Measurements from ENCODE around the gene HNRNPF. TPM values are rescaled to one million over a fixed set of nuclear protein-coding genes. Genes with fewer than 3 reads are reported as not detected.
"Not testable (repeated sequence)": the region's sequence is repeated elsewhere in the genome, so short reads cannot be mapped to it uniquely, and the experiment has no call there.

The HNRNPF gene
- polyA plus RNA-seq, 1 donor (not counting 4 experiments of a cell fraction or from before 2014, with no cell fraction given): 238 TPM

GRCh38 chr10:43394868-43395267 is 14.1 kb downstream of the HNRNPF start:
- FAIRE-seq (no peak), DNase-seq (ENCODE audit: low read depth, low spot score) (no peak)
- Histone ChIP-seq H3K9me1 (ENCODE audit: control insufficient read depth, extremely low read depth, insufficient read depth, low read length) (no peaks in the 10 kb centered on the region), H3K79me2 (ENCODE audit: control insufficient read depth, insufficient read depth, low read length) (peaks cover 94% of the 10 kb centered on the region), H3K27ac (ENCODE audit: control insufficient read depth, insufficient read depth, low read length) (no peak overlapping the region), H4K20me1 (ENCODE audit: control insufficient read depth, extremely low read depth, insufficient read depth, low read length) (peaks cover 32% of the 10 kb centered on the region), H2AFZ (ENCODE audit: control insufficient read depth, low read length) (no peak overlapping the region), H3K4me3 (ENCODE audit: control insufficient read depth in 2 of 3, extremely low read depth in 1 of 3, insufficient read depth in 2 of 3, low read depth in 1 of 3, low read length in 3 of 3) (no peak overlapping the region), H3K9ac (ENCODE audit: control insufficient read depth, extremely low read depth, insufficient read depth, low read length) (peak overlapping the region; percentile 84), H3K27me3 (ENCODE audit: control insufficient read depth, extremely low read depth, insufficient read depth, low read length) (no peaks in the 10 kb centered on the region), H3K9me3 (ENCODE audit: control insufficient read depth, low read depth, low read length) (no peaks in the 10 kb centered on the region), H3K4me2 (ENCODE audit: control insufficient read depth, extremely low read depth, insufficient read depth, low read depth, low read length) (peak overlapping the region; percentile 91), H3K36me3 (ENCODE audit: control insufficient read depth in 2 of 2, extremely low read depth in 1 of 2, insufficient read depth in 2 of 2, low read length in 2 of 2) (peaks cover 24 to 42% of the 10 kb centered on the region in 2 experiments), H3K4me1 (ENCODE audit: control insufficient read depth, extremely low read depth, insufficient read depth, low read length) (peaks cover 28% of the 10 kb centered on the region)
- TF ChIP-seq, protein P1, sequence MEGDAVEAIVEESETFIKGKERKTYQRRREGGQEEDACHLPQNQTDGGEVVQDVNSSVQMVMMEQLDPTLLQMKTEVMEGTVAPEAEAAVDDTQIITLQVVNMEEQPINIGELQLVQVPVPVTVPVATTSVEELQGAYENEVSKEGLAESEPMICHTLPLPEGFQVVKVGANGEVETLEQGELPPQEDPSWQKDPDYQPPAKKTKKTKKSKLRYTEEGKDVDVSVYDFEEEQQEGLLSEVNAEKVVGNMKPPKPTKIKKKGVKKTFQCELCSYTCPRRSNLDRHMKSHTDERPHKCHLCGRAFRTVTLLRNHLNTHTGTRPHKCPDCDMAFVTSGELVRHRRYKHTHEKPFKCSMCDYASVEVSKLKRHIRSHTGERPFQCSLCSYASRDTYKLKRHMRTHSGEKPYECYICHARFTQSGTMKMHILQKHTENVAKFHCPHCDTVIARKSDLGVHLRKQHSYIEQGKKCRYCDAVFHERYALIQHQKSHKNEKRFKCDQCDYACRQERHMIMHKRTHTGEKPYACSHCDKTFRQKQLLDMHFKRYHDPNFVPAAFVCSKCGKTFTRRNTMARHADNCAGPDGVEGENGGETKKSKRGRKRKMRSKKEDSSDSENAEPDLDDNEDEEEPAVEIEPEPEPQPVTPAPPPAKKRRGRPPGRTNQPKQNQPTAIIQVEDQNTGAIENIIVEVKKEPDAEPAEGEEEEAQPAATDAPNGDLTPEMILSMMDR (optimal IDR thresholded peaks at IDR 0.05 in 1 of 3, IDR thresholded peaks at IDR 0.05 in 1 of 3, conservative IDR thresholded peaks at IDR 0.05 in 1 of 3; ENCODE audit: extremely low read depth in 1 of 3, insufficient read depth in 2 of 3, low read length in 3 of 3): no peak
- TF ChIP-seq EZH2 (IDR thresholded peaks at IDR 0.05; ENCODE audit: low read length): no peak
- dilution Hi-C loops (cut with MboI; ENCODE audit: extremely low pct_ligation_motif_present, low sequenced_read_pairs): no loop called here

- Histone ChIP-seq H3K4me3 (ENCODE audit: control insufficient read depth in 2 of 3, extremely low read depth in 1 of 3, insufficient read depth in 2 of 3, low read depth in 1 of 3, low read length in 3 of 3) (no peak overlapping the region), H3K4me1 (ENCODE audit: control insufficient read depth, extremely low read depth, insufficient read depth, low read length) (peaks cover 17% of the 10 kb centered on the region), H3K79me2 (ENCODE audit: control insufficient read depth, insufficient read depth, low read length) (peaks cover 94% of the 10 kb centered on the region), H4K20me1 (ENCODE audit: control insufficient read depth, extremely low read depth, insufficient read depth, low read length) (peaks cover 25% of the 10 kb centered on the region), H3K9me3 (ENCODE audit: control insufficient read depth, low read depth, low read length) (no peaks in the 10 kb centered on the region), H3K36me3 (ENCODE audit: control insufficient read depth in 2 of 2, extremely low read depth in 1 of 2, insufficient read depth in 2 of 2, low read length in 2 of 2) (peaks cover 23 to 49% of the 10 kb centered on the region in 2 experiments), H2AFZ (ENCODE audit: control insufficient read depth, low read length) (no peak overlapping the region), H3K27ac (ENCODE audit: control insufficient read depth, insufficient read depth, low read length) (peak overlapping the region; percentile 2), H3K4me2 (ENCODE audit: control insufficient read depth, extremely low read depth, insufficient read depth, low read depth, low read length) (no peak overlapping the region), H3K9ac (ENCODE audit: control insufficient read depth, extremely low read depth, insufficient read depth, low read length) (no peak overlapping the region), H3K27me3 (ENCODE audit: control insufficient read depth, extremely low read depth, insufficient read depth, low read length) (no peaks in the 10 kb centered on the region), H3K9me1 (ENCODE audit: control insufficient read depth, extremely low read depth, insufficient read depth, low read length) (no peaks in the 10 kb centered on the region)
- TF ChIP-seq EZH2 (IDR thresholded peaks at IDR 0.05; ENCODE audit: low read length): no peak
- TF ChIP-seq, protein P1 (optimal IDR thresholded peaks at IDR 0.05 in 1 of 3, IDR thresholded peaks at IDR 0.05 in 1 of 3, conservative IDR thresholded peaks at IDR 0.05 in 1 of 3; ENCODE audit: extremely low read depth in 1 of 3, insufficient read depth in 2 of 3, low read length in 3 of 3): no peak
- no peak for FAIRE-seq
- no peak for DNase-seq (ENCODE audit: low read depth, low spot score)
- dilution Hi-C loops (cut with MboI; ENCODE audit: extremely low pct_ligation_motif_present, low sequenced_read_pairs): no loop called here
These were observed 15.2 kb downstream of the HNRNPF start for GRCh38 chr10:43393606-43394360.

GRCh38 chr10:43393186-43393585 is 15.8 kb downstream of the HNRNPF start:
- H3K9me1 ChIP-seq (ENCODE audit: control insufficient read depth, extremely low read depth, insufficient read depth, low read length); H3K9ac ChIP-seq (ENCODE audit: control insufficient read depth, extremely low read depth, insufficient read depth, low read length); H3K27me3 ChIP-seq (ENCODE audit: control insufficient read depth, extremely low read depth, insufficient read depth, low read length); H2AFZ ChIP-seq (ENCODE audit: control insufficient read depth, low read length); H3K27ac ChIP-seq (ENCODE audit: control insufficient read depth, insufficient read depth, low read length); dilution Hi-C loops (cut with MboI; ENCODE audit: extremely low pct_ligation_motif_present, low sequenced_read_pairs); H3K4me2 ChIP-seq (ENCODE audit: control insufficient read depth, extremely low read depth, insufficient read depth, low read depth, low read length); H3K9me3 ChIP-seq (ENCODE audit: control insufficient read depth, low read depth, low read length); H3K4me3 ChIP-seq (ENCODE audit: control insufficient read depth in 2 of 3, extremely low read depth in 1 of 3, insufficient read depth in 2 of 3, low read depth in 1 of 3, low read length in 3 of 3); DNase-seq (ENCODE audit: low read depth, low spot score); FAIRE-seq: not testable (repeated sequence)
- H3K4me1 ChIP-seq (ENCODE audit: control insufficient read depth, extremely low read depth, insufficient read depth, low read length): peaks cover 12% of the 10 kb centered on the region
- peaks cover 27 to 54% of the 10 kb centered on the region in 2 experiments for H3K36me3 ChIP-seq (ENCODE audit: control insufficient read depth in 2 of 2, extremely low read depth in 1 of 2, insufficient read depth in 2 of 2, low read length in 2 of 2)
- H3K79me2 ChIP-seq (ENCODE audit: control insufficient read depth, insufficient read depth, low read length): peaks cover 94% of the 10 kb centered on the region
- H4K20me1 ChIP-seq (ENCODE audit: control insufficient read depth, extremely low read depth, insufficient read depth, low read length): peaks cover 23% of the 10 kb centered on the region

All from keratinocyte (primary cell).